A549 (cell line): ENCODE data around the gene TMEM37. TPM values are rescaled to one million over a fixed set of nuclear protein-coding genes. Genes with fewer than 3 reads are reported as not detected.

Source experiments
- ATAC-seq, 2 experiments: fragments of 200-7000 bp in 1 of 2; fragments of >200 bp in 1 of 2; cut with Nextera tagmentation in 1 of 2; cut with Tn5 transposase in 1 of 2; 3 replicates each; pipeline versions ENCODE4 v1.8.0 to v1.9.1; 2018 to 2020; ENCODE audit warnings: mild to moderate bottlenecking in 1 of 2, moderate library complexity in 1 of 2
- CTCF ChIA-PET: fragments of 300-600 bp; sonication (Branson Sonifier 250); formaldehyde crosslinking; extraction: SDS; loops from one replicate; lab custom pipeline; 2021; ENCODE audit warnings: antibody characterized with exemption, inconsistent platforms; lab: Yijun Ruan, JAX
- POLR2A ChIA-PET: fragments of 350-600 bp; formaldehyde crosslinking; extraction: SDS; loops from one replicate; lab custom pipeline; 2021; ENCODE audit warnings: antibody characterized with exemption, inconsistent platforms; lab: Yijun Ruan, JAX
- DNase-seq, 2 experiments: peaks; one replicate each; pipeline versions ENCODE4 v3.0.0 to v3.0.0-alpha.2; 2011 to 2016; ENCODE audit warnings: low read depth in 1 of 2, low spot score in 1 of 2
- FAIRE-seq: peaks from 2 replicates; lab custom pipeline; 2011; peaks lifted over from hg19 to GRCh38; lab: Jason Lieb, UNC
- H3K27ac ChIP-seq, 2 experiments: fragments of >200 bp; sonication (Bioruptor Twin); formaldehyde crosslinking; 3 replicates each; pipeline ENCODE4 v1.5.1; 2016 to 2017
- H3K4me1 ChIP-seq: fragments of >200 bp; sonication (Bioruptor Twin); formaldehyde crosslinking; 3 replicates; pipeline ENCODE4 v1.6.1; 2016
- H3K4me2 ChIP-seq: fragments of >200 bp; sonication (Bioruptor Twin); formaldehyde crosslinking; 3 replicates; pipeline ENCODE4 v1.6.1; 2016
- H3K4me3 ChIP-seq: fragments of >200 bp; sonication (Bioruptor Twin); formaldehyde crosslinking; 3 replicates; pipeline ENCODE4 v1.5.1; 2016
- H3K9me3 ChIP-seq: fragments of >200 bp; sonication (Bioruptor Twin); formaldehyde crosslinking; 3 replicates; pipeline ENCODE4 v1.6.1; 2016
- ATOH8 ChIP-seq: fragments of 250-450 bp; sonication (Bioruptor Pico); IDR thresholded peaks from 2 replicates; pipeline ENCODE4 v1.5.0; 2020; ENCODE audit warnings: low read depth, mild to moderate bottlenecking, moderate library complexity
- BHLHE40 ChIP-seq: IDR thresholded peaks from 2 replicates; pipeline ENCODE4 v1.6.1; 2012; ENCODE audit warnings: low read depth, low read length, inconsistent platforms
- CBX8 ChIP-seq: fragments of 200-600 bp; sonication (generic); IDR thresholded peaks from 2 replicates; pipeline ENCODE4 v1.6.1; 2016
- CEBPB ChIP-seq, 2 experiments: fragments of >200 bp in 1 of 2; sonication (Bioruptor Twin) in 1 of 2; formaldehyde crosslinking in 1 of 2; IDR thresholded peaks; 2 replicates each; pipeline ENCODE4 v1.6.1; 2012 to 2016
- CHD2 ChIP-seq: fragments of 150-350 bp; IDR thresholded peaks from 2 replicates; pipeline ENCODE4 v1.6.1; 2014; ENCODE audit warnings: low read length; ENCODE audit not compliant: partially characterized antibody
- CTCF ChIP-seq: fragments of >200 bp; sonication (Bioruptor Twin); formaldehyde crosslinking; IDR thresholded peaks from 3 replicates; pipeline ENCODE4 v1.5.1; 2016
- FOSB ChIP-seq: fragments of 250-450 bp; sonication (Bioruptor Pico); IDR thresholded peaks from 2 replicates; pipeline ENCODE4 v1.5.0; 2020; ENCODE audit warnings: mild to moderate bottlenecking, moderate library complexity
- FOSL2 ChIP-seq, 2 experiments: fragments of 450-650 bp in 1 of 2; fragments of >200 bp in 1 of 2; sonication (Bioruptor Twin) in 1 of 2; formaldehyde crosslinking; IDR thresholded peaks; 2 replicates each; pipeline versions ENCODE4 v1.5.0 to v1.6.1; 2016 to 2020; ENCODE audit warnings: mild to moderate bottlenecking in 1 of 2, moderate library complexity in 1 of 2
- GATA3 ChIP-seq: IDR thresholded peaks from 2 replicates; pipeline ENCODE4 v1.6.1; 2012; ENCODE audit warnings: borderline replicate concordance
- HDAC2 ChIP-seq: fragments of 200-600 bp; sonication (generic); IDR thresholded peaks from 2 replicates; pipeline ENCODE4 v1.6.1; 2016
- HEYL ChIP-seq: fragments of 250-450 bp; sonication (Bioruptor Pico); IDR thresholded peaks from 2 replicates; pipeline ENCODE4 v1.8.0; 2021; ENCODE audit warnings: mild to moderate bottlenecking, moderate library complexity
- KDM1A ChIP-seq: fragments of 200-600 bp; sonication (generic); IDR thresholded peaks from 2 replicates; pipeline ENCODE4 v1.6.1; 2016; ENCODE audit warnings: low read depth, mild to moderate bottlenecking
- KDM5A ChIP-seq: fragments of 200-600 bp; sonication (generic); IDR thresholded peaks from 2 replicates; pipeline ENCODE4 v1.6.1; 2016; ENCODE audit warnings: antibody characterized with exemption, mild to moderate bottlenecking
- MAFK ChIP-seq: fragments of 450-650 bp; IDR thresholded peaks from 2 replicates; pipeline ENCODE4 v1.6.1; 2014; ENCODE audit not compliant: partially characterized antibody
- NFE2L2 ChIP-seq: fragments of 150-350 bp; conservative IDR thresholded peaks from 2 replicates; pipeline ENCODE4 v1.6.1; 2014; ENCODE audit warnings: low read length
- NPAS2 ChIP-seq: fragments of 250-450 bp; sonication (Bioruptor Pico); IDR thresholded peaks from 2 replicates; pipeline ENCODE4 v1.8.0; 2022; ENCODE audit warnings: mild to moderate bottlenecking, moderate library complexity, borderline replicate concordance
- PHF8 ChIP-seq: fragments of 200-600 bp; sonication (generic); IDR thresholded peaks from 2 replicates; pipeline ENCODE4 v1.6.1; 2016; ENCODE audit warnings: low read depth, mild to moderate bottlenecking, antibody characterized with exemption, moderate library complexity, borderline replicate concordance
- SMC3 ChIP-seq: fragments of >200 bp; sonication (Bioruptor Twin); formaldehyde crosslinking; IDR thresholded peaks from 3 replicates; pipeline ENCODE4 v1.6.1; 2018; ENCODE audit warnings: inconsistent platforms
- SREBF2 ChIP-seq: fragments of 450-650 bp; IDR thresholded peaks from 2 replicates; pipeline ENCODE4 v1.6.1; 2014; ENCODE audit warnings: mild to moderate bottlenecking, moderate library complexity
- TFCP2L1 ChIP-seq: fragments of 250-450 bp; sonication (Bioruptor Pico); IDR thresholded peaks from 2 replicates; pipeline ENCODE4 v1.5.0; 2021; ENCODE audit warnings: mild to moderate bottlenecking
- ZSCAN20 ChIP-seq: fragments of 250-450 bp; sonication (Bioruptor Pico); IDR thresholded peaks from 2 replicates; pipeline ENCODE4 v1.8.0; 2022; ENCODE audit warnings: mild to moderate bottlenecking, moderate library complexity
- WGBS: methylation state at CpG from one replicate; pipeline ENCODE4 v1.1.6; 2017; ENCODE audit errors: missing lambda C conversion rate; 5-methylcytosine and 5-hydroxymethylcytosine counted together
- polyA plus RNA-seq, 4 experiments: library from polyadenylated mRNA; depleted of rRNA in 3 of 4; stranded (reverse); fragments of >200 nt; fragmentation: RNase III in 1 of 4; extraction: RNeasy Plus Mini Kit Qiagen cat#74134 plus additional on column Dnase treatment in 1 of 4; gene quantifications; 2 replicates in 3 of 4; 3 replicates in 1 of 4; pipeline ENCODE4 v1.2.3, GENCODE V29; 2011 to 2017
- TF ChIP-seq, protein P1 (sequence below): fragments of 200-600 bp; sonication (generic); IDR thresholded peaks from 2 replicates; pipeline ENCODE4 v1.6.1; 2016; ENCODE audit warnings: antibody characterized with exemption, mild to moderate bottlenecking, moderate library complexity

TMEM37 gene
- polyA plus RNA-seq, 2 of the 4 experiments (the other 2 are of a cell fraction), result 5.1 to 7.5 TPM

DNA sequence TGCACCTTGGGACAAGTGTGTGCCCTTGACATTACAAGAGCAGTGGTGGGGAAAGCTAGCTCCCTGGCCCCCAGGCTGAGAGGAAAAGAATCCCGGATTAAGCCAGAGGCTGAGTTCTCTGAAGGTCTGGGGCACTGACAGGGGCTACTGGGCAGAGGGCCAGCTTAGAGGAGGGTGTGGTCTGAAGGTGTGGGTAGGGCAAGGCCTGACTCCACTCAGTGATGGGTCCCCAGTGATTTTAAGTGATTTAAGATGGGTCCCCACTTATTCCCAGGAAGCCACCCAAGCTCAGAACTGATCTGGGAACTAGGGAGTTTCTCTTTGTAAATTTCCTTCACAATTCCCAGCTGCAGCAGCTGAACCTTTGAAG lies 8.8 kb downstream of the TMEM37 start:
- no peak for FAIRE-seq
- ATAC-seq, result no peak
- POLR2A ChIA-PET, result no interaction called here
- Histone ChIP-seq H3K4me1 (peaks cover 12% of the 10 kb centered on the region), H3K9me3 (no peaks in the 10 kb centered on the region), H3K4me2 (no peak overlapping the region), H3K4me3 (no peak overlapping the region), H3K27ac (no peak overlapping the region)
- CTCF ChIA-PET, result interaction anchor here (0.8 to 1.5 kb wide), 3 partner anchors 24 to 36 kb away, joined by 3 read pairs; no protein-coding TSS in a partner anchor
- no peak for DNase-seq
- TF ChIP-seq GATA3 (no peak), FOSL2 (IDR thresholded peaks at IDR 0.05) (no peak), FOSL2 (CRISPR knock-in tag; IDR thresholded peaks at IDR 0.05) (no peak), NFE2L2 (no peak), KDM5A (no peak), NPAS2 (CRISPR knock-in tag) (no peak), HEYL (CRISPR knock-in tag) (no peak), FOSB (no peak)
- TF ChIP-seq, protein P1, sequence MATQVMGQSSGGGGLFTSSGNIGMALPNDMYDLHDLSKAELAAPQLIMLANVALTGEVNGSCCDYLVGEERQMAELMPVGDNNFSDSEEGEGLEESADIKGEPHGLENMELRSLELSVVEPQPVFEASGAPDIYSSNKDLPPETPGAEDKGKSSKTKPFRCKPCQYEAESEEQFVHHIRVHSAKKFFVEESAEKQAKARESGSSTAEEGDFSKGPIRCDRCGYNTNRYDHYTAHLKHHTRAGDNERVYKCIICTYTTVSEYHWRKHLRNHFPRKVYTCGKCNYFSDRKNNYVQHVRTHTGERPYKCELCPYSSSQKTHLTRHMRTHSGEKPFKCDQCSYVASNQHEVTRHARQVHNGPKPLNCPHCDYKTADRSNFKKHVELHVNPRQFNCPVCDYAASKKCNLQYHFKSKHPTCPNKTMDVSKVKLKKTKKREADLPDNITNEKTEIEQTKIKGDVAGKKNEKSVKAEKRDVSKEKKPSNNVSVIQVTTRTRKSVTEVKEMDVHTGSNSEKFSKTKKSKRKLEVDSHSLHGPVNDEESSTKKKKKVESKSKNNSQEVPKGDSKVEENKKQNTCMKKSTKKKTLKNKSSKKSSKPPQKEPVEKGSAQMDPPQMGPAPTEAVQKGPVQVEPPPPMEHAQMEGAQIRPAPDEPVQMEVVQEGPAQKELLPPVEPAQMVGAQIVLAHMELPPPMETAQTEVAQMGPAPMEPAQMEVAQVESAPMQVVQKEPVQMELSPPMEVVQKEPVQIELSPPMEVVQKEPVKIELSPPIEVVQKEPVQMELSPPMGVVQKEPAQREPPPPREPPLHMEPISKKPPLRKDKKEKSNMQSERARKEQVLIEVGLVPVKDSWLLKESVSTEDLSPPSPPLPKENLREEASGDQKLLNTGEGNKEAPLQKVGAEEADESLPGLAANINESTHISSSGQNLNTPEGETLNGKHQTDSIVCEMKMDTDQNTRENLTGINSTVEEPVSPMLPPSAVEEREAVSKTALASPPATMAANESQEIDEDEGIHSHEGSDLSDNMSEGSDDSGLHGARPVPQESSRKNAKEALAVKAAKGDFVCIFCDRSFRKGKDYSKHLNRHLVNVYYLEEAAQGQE, result no peak
- 40% methylated on average over 1 of the region's 1 CpG for WGBS

- Histone ChIP-seq H3K27ac (no peak overlapping the region), H3K9me3 (no peaks in the 10 kb centered on the region), H3K4me3 (no peak overlapping the region)
- TF ChIP-seq CTCF (no peak), FOSL2 (IDR thresholded peaks at IDR 0.05) (no peak), FOSL2 (CRISPR knock-in tag; IDR thresholded peaks at IDR 0.05) (no peak), HDAC2 (no peak), CHD2 (no peak), SMC3 (no peak), MAFK (no peak), CBX8 (no peak), ATOH8 (CRISPR knock-in tag) (no peak), TFCP2L1 (CRISPR knock-in tag) (no peak), ZSCAN20 (CRISPR knock-in tag) (no peak), PHF8 (no peak), SREBF2 (no peak), BHLHE40 (no peak), HEYL (CRISPR knock-in tag) (no peak), NPAS2 (CRISPR knock-in tag) (no peak), FOSB (no peak), KDM1A (no peak), CEBPB (IDR thresholded peaks at IDR 0.05) (no peak), NFE2L2 (no peak)
- TF ChIP-seq, all 56 proteins: peak for 0
- ChIA-PET CTCF (interaction anchor here (0.8 to 2.6 kb wide), 5 partner anchors 11 to 35 kb away, joined by 3 to 12 read pairs (median 3); no protein-coding TSS in a partner anchor), POLR2A (no interaction called here)
- ATAC-seq, result no peak
- FAIRE-seq, result no peak
- Histone ChIP-seq H3K4me1 (peaks cover 12% of the 10 kb centered on the region), H3K4me2 (no peak overlapping the region)
- WGBS, result 90% methylated on average over 3 of the region's 4 CpGs
- no peak for DNase-seq
These were observed 9.2 kb downstream of the TMEM37 start for GRCh38 chr2:119440873-119441272.
